Peyer's patch (tissue), 4 donors: Measurements from ENCODE around the gene KIF26B.

Experiments used
- CTCF ChIP-seq, 6 experiments: fragments of 450-650 bp in 4 of 6; fragments of 200-600 bp in 2 of 6; sonication (generic) in 1 of 6; IDR thresholded peaks; one replicate each; pipeline ENCODE4 v1.5.1; 2017 to 2019; ENCODE audit warnings: antibody characterized with exemption in 6 of 6, mild to moderate bottlenecking in 3 of 6, moderate library complexity in 1 of 6
- POLR2A ChIP-seq, 2 donors: fragments of 450-650 bp; IDR thresholded peaks; one replicate each; pipeline ENCODE4 v1.5.1; 2017; ENCODE audit warnings: antibody characterized with exemption in 2 of 2, mild to moderate bottlenecking in 2 of 2, moderate library complexity in 2 of 2

- no peak for TF ChIP-seq CTCF (IDR thresholded peaks at IDR 0.05)
- TF ChIP-seq POLR2A (IDR thresholded peaks at IDR 0.05), result no peak
These were observed 494.2 kb downstream of the KIF26B start for GRCh38 chr1:245648749-245649522.
